Esophagus squamous epithelium (tissue), 5 donors: Measurements from ENCODE around the gene LRRD1. TPM values are rescaled to one million over a fixed set of nuclear protein-coding genes. Genes with fewer than 3 reads are reported as not detected.
"Not testable (repeated sequence)": the region's sequence is repeated elsewhere in the genome, so short reads cannot be mapped to it uniquely, and the experiment has no call there.

Experiments used
- DNase-seq: peaks from one replicate; lab custom pipeline; 2025; lab: John Stamatoyannopoulos, UW
- H3K27ac ChIP-seq, 4 donors: fragments of 200-600 bp; sonication (generic); one replicate each; pipeline ENCODE4 v1.5.1; 2016 to 2019; ENCODE audit warnings: mild to moderate bottlenecking in 1 of 4
- H3K27me3 ChIP-seq, 4 donors: fragments of 200-600 bp; sonication (generic); 1 replicate in 3 of 4; 2 replicates in 1 of 4; pipeline versions ENCODE4 v1.5.1 to v1.6.0; 2017 to 2021; ENCODE audit warnings: antibody characterized with exemption in 1 of 4
- H3K36me3 ChIP-seq, 3 donors: fragments of 200-600 bp; sonication (generic); one replicate each; pipeline ENCODE4 v1.5.1; 2016 to 2019
- H3K4me1 ChIP-seq, 3 donors: fragments of 200-600 bp; sonication (generic); one replicate each; pipeline ENCODE4 v1.5.1; 2017 to 2019
- H3K4me3 ChIP-seq, 4 donors: fragments of 200-600 bp; sonication (generic); 1 replicate in 3 of 4; 2 replicates in 1 of 4; pipeline ENCODE4 v1.5.1; 2016 to 2019; ENCODE audit warnings: mild to moderate bottlenecking in 2 of 4, moderate library complexity in 1 of 4
- H3K9me3 ChIP-seq, 3 donors: fragments of 200-600 bp; sonication (generic); one replicate each; pipeline ENCODE4 v1.5.1; 2016 to 2019
- POLR2A ChIP-seq, 4 donors: fragments of 450-650 bp; IDR thresholded peaks; one replicate each; pipeline ENCODE4 v1.6.1; 2017; ENCODE audit warnings: antibody characterized with exemption in 4 of 4, mild to moderate bottlenecking in 4 of 4, moderate library complexity in 3 of 4
- WGBS, 2 donors: methylation state at CpG; one replicate each; pipeline ENCODE4 v1.1.5; 2018; 5-methylcytosine and 5-hydroxymethylcytosine counted together
- intact Hi-C: fragments of 100-400 bp; cut with DNase I; formaldehyde crosslinking; loops from one replicate; pipeline ENCODE4 v1.15.0; 2022
- total RNA-seq, 4 donors: library from RNA; depleted of rRNA; stranded (reverse); fragments of >200 nt; gene quantifications; one replicate each; pipeline ENCODE4 v1.1.0, GENCODE V29; 2016
- TF ChIP-seq, protein P1 (sequence below), 6 experiments: fragments of 450-650 bp in 4 of 6; fragments of 200-600 bp in 2 of 6; sonication (generic) in 2 of 6; IDR thresholded peaks; one replicate each; pipeline ENCODE4 v1.5.1; 2016 to 2019; ENCODE audit warnings: antibody characterized with exemption in 6 of 6, mild to moderate bottlenecking in 4 of 6, moderate library complexity in 4 of 6
- donor health status: DM: yes; HTN: yes; CAD: no.

LRRD1 gene
- total RNA-seq, 4 donors from 2014 or later = not detected

DNA sequence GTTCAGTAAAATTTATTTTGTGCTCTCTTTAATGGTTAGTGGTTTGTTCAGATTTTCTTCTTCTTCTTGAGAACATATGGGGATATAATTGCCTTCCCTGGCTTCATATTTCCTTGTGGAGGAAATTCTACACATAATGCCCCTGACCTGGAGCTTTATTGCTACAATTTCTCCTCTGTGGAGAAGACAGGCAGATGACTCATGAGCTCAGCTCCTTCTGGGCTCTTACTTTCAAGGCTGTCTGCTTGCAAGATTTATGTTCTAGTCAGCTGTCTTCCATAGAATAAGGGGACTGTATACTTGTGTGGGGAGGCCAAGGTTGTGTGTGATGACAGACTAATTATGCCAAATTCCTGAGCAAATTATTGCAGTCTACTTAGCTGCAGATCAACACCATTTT is 1.6 kb downstream of the LRRD1 start:
- intact Hi-C loops = no loop called here
- Histone ChIP-seq H3K9me3 (no peaks in the 10 kb centered on the region), H3K36me3 (no peaks in the 10 kb centered on the region), H3K4me1 (peaks cover 0 to 7% (median 0%) of the 10 kb centered on the region in 3 donors), H3K4me3 (no peak overlapping the region), H3K27me3 (no peaks in the 10 kb centered on the region), H3K27ac (no peak overlapping the region)
- no peak for DNase-seq
- TF ChIP-seq, protein P1, sequence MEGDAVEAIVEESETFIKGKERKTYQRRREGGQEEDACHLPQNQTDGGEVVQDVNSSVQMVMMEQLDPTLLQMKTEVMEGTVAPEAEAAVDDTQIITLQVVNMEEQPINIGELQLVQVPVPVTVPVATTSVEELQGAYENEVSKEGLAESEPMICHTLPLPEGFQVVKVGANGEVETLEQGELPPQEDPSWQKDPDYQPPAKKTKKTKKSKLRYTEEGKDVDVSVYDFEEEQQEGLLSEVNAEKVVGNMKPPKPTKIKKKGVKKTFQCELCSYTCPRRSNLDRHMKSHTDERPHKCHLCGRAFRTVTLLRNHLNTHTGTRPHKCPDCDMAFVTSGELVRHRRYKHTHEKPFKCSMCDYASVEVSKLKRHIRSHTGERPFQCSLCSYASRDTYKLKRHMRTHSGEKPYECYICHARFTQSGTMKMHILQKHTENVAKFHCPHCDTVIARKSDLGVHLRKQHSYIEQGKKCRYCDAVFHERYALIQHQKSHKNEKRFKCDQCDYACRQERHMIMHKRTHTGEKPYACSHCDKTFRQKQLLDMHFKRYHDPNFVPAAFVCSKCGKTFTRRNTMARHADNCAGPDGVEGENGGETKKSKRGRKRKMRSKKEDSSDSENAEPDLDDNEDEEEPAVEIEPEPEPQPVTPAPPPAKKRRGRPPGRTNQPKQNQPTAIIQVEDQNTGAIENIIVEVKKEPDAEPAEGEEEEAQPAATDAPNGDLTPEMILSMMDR (IDR thresholded peaks at IDR 0.05) = no peak
- no peak for TF ChIP-seq POLR2A (IDR thresholded peaks at IDR 0.05)

DNA sequence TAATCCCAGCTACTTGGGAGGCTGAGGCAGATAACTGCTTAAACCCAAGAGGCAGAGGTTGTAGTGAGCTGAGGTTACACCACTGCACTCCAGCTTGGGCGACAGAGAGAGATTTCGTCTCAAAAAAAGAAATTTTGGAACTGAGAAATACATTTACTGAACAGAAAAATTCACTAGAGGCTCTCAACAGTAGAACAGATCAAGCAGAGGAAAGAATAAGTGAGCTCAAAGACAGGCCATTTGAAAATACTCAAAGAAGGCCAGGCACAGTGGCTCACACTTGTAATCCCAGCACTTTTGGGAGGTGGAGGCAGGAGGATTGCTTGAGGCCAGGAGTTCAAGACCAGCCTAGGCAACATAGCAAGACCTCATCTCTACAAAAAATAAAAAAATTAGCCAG is 9.4 kb downstream of the LRRD1 start:
- H3K27ac ChIP-seq, intact Hi-C loops, H3K27me3 ChIP-seq, DNase-seq, H3K36me3 ChIP-seq, H3K4me3 ChIP-seq, H3K9me3 ChIP-seq, H3K4me1 ChIP-seq: not testable (repeated sequence)
- 64 to 82% methylated on average over 2 of the region's 2 CpGs for WGBS, 2 donors

DNA sequence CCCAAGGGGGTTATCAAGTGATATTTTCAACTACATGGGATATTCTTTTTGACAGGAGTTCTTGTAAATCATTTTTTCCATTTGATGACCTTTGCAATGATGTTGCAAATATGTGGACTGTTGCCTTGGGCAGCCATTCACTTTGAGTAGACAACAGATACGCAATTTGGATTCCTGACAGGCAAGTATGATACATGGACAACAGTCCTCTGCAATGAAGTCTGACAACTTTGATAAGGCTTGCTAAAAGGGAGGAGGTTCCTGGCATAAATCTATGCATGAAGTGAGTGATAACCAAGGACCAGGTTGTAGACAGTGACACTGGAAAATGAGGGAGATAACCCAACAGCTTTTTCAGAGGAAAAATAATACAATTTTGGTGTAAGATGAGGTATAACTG is 17.7 kb downstream of the LRRD1 start:
- Histone ChIP-seq H3K36me3 (no peaks in the 10 kb centered on the region), H3K4me1 (no peaks in the 10 kb centered on the region), H3K27ac (no peak overlapping the region), H3K9me3 (no peaks in the 10 kb centered on the region), H3K27me3 (no peaks in the 10 kb centered on the region), H3K4me3 (no peak overlapping the region)
- intact Hi-C loops = no loop called here
- 60 to 100% methylated on average over 1 of the region's 1 CpG for WGBS, 2 donors
- TF ChIP-seq POLR2A (IDR thresholded peaks at IDR 0.05) = no peak
- TF ChIP-seq, protein P1 (IDR thresholded peaks at IDR 0.05) = no peak
- no peak for DNase-seq

DNA sequence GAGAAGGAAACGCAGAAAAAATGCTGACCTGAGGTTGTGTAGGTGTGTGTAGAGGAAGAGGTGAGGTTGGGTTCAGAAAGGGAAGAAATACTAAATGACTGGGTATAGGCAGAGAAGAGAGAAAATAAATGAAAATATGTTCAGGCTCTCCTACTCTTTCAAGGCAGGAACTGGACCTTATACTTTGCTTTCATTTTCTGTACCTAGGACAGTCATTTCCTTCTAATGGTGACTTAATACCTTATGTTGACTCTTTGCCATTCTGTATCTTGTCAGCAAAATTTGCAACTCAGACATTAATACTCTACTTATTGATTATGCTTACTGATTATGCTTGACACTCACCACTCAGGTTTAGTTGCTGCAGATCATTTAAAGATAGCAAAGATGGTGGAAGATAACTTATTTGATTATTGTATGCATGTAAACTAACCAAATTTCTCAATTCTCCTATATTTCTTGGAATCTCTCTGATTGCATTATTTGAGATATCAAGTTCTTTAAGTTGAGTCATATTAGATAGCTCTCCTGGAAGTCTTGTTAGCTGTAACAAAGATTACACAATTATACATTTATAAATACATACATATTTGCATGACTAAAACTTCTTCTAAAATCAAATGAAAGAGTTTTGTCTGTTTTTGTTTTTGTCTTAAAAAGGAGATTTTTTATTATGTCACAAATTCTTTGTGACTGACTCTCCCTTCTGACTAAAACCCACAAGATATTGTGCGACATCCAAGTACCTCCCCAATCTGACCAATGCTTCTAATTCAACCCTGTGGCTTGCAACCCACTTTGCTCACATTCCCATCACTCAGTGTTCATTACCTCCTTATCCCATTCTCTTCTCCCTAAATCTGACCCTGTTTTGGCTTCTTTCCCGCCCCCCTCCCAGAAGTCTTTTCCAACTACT is 20.0 kb downstream of the LRRD1 start:
- Histone ChIP-seq H3K4me1 (no peaks in the 10 kb centered on the region), H3K27me3 (no peaks in the 10 kb centered on the region), H3K9me3 (no peaks in the 10 kb centered on the region), H3K27ac (no peak overlapping the region), H3K4me3 (no peak overlapping the region), H3K36me3 (no peaks in the 10 kb centered on the region)
- TF ChIP-seq POLR2A (IDR thresholded peaks at IDR 0.05) = no peak
- TF ChIP-seq, protein P1 (IDR thresholded peaks at IDR 0.05) = no peak
- WGBS, 2 donors = 89 to 91% methylated on average over 3 of the region's 3 CpGs
- no peak for DNase-seq
- intact Hi-C loops = no loop called here

DNA sequence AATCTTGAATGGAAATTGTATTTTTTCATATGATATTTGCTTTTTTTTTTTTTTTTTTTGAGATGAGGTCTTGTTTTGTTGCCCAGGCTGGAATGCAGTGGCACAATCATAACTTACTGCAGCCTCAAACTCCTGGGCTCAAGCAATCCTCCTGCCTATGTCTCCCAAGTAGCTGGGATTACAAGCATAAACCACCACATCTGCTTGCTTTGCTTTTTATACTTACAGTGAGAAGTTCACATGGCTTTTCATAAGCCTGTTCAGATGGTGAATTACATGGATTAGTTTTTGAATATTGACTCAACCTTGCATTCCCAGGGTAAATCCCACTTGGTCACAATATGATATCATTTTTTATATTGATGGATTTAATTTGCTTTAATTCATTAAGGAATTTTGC is 22.0 kb downstream of the LRRD1 start:
- no peaks in the 10 kb centered on the region for H3K36me3 ChIP-seq
- intact Hi-C loops = no loop called here
- TF ChIP-seq POLR2A (IDR thresholded peaks at IDR 0.05) = no peak
- TF ChIP-seq, protein P1 (IDR thresholded peaks at IDR 0.05) = no peak
- no peak overlapping the region for H3K4me3 ChIP-seq
- H3K4me1 ChIP-seq = no peaks in the 10 kb centered on the region
- no peaks in the 10 kb centered on the region for H3K9me3 ChIP-seq
- H3K27ac ChIP-seq = no peak overlapping the region
- DNase-seq = no peak
- no peaks in the 10 kb centered on the region for H3K27me3 ChIP-seq
